Esophagus muscularis mucosa (tissue), 4 donors: ENCODE results near the gene NDFIP1.

Experiments used
- CTCF ChIP-seq, 3 experiments: fragments of 200-600 bp in 2 of 3; fragments of 450-650 bp in 1 of 3; sonication (generic) in 2 of 3; IDR thresholded peaks; one replicate each; pipeline ENCODE4 v1.5.1; 2017 to 2019; ENCODE audit warnings: antibody characterized with exemption in 3 of 3, mild to moderate bottlenecking in 2 of 3, moderate library complexity in 1 of 3
- EP300 ChIP-seq: sonication (generic); formaldehyde crosslinking; IDR thresholded peaks from one replicate; pipeline ENCODE4 v1.6.1; 2017; ENCODE audit warnings: antibody characterized with exemption
- POLR2AphosphoS5 ChIP-seq, 2 donors: sonication (generic); formaldehyde crosslinking; IDR thresholded peaks; one replicate each; pipeline ENCODE4 v1.6.1; 2017; ENCODE audit warnings: antibody characterized with exemption in 2 of 2

GRCh38 chr5:142098931-142099330 lies 9.6 kb upstream of the NDFIP1 start:
- TF ChIP-seq CTCF (IDR thresholded peaks at IDR 0.05) (no peak), POLR2AphosphoS5 (IDR thresholded peaks at IDR 0.05) (no peak), EP300 (no peak)
